H9 (cell line): ENCODE results near the gene AHSG. TPM values are rescaled to one million over a fixed set of nuclear protein-coding genes. Genes with fewer than 3 reads are reported as not detected.

Experiments
- DNase-seq: peaks from one replicate; pipeline ENCODE4 v3.0.0-alpha.2; 2017
- H2AFZ ChIP-seq: one replicate; pipeline ENCODE4 v1.6.1; 2013; ENCODE audit warnings: mild to moderate bottlenecking, low read length, control low read depth, moderate library complexity
- H2AK5ac ChIP-seq: 2 replicates; pipeline ENCODE4 v1.6.1; 2013; ENCODE audit warnings: low read length, control low read depth, mixed read lengths; ENCODE audit not compliant: insufficient read length
- H2BK120ac ChIP-seq: one replicate; pipeline ENCODE4 v1.6.1; 2013; ENCODE audit warnings: low read depth, mild to moderate bottlenecking, low read length, control low read depth, inconsistent platforms; ENCODE audit not compliant: poor library complexity, severe bottlenecking
- H2BK12ac ChIP-seq: 2 replicates; pipeline ENCODE4 v1.6.1; 2013; ENCODE audit warnings: low read length, control low read depth, mixed read lengths, low read depth; ENCODE audit not compliant: insufficient read length
- H2BK15ac ChIP-seq: 2 replicates; pipeline ENCODE4 v1.6.1; 2013; ENCODE audit warnings: low read depth, low read length, control low read depth
- H2BK20ac ChIP-seq: one replicate; pipeline ENCODE4 v1.6.1; 2013; ENCODE audit warnings: low read depth, mild to moderate bottlenecking, low read length, control low read depth, inconsistent platforms; ENCODE audit not compliant: poor library complexity, severe bottlenecking
- H2BK5ac ChIP-seq: 2 replicates; pipeline ENCODE4 v1.6.1; 2013; ENCODE audit warnings: low read length, control low read depth, mixed read lengths; ENCODE audit not compliant: insufficient read length
- H3K14ac ChIP-seq: 2 replicates; pipeline ENCODE4 v1.6.1; 2013; ENCODE audit warnings: low read length, control low read depth; ENCODE audit not compliant: insufficient read depth
- H3K18ac ChIP-seq: 2 replicates; pipeline ENCODE4 v1.6.1; 2013; ENCODE audit warnings: low read depth, mild to moderate bottlenecking, mixed read lengths, low read length, control low read depth; ENCODE audit not compliant: insufficient read length
- H3K23ac ChIP-seq: 2 replicates; pipeline ENCODE4 v1.6.1; 2013; ENCODE audit warnings: low read length, control low read depth, mixed read lengths, low read depth; ENCODE audit not compliant: insufficient read length
- H3K23me2 ChIP-seq: 2 replicates; pipeline ENCODE4 v1.6.1; 2013; ENCODE audit warnings: low read depth, mild to moderate bottlenecking, mixed read lengths, low read length, control low read depth; ENCODE audit not compliant: insufficient read length, poor library complexity, severe bottlenecking
- H3K27ac ChIP-seq: 2 replicates; pipeline ENCODE4 v1.5.1; 2013; ENCODE audit warnings: low read length, control low read depth, mixed read lengths, low read depth; ENCODE audit not compliant: insufficient read length
- H3K27me3 ChIP-seq: 2 replicates; pipeline ENCODE4 v1.6.1; 2013; ENCODE audit warnings: low read length, control low read depth, inconsistent platforms; ENCODE audit not compliant: insufficient read depth
- H3K4ac ChIP-seq: 2 replicates; pipeline ENCODE4 v1.6.1; 2013; ENCODE audit warnings: low read depth, mild to moderate bottlenecking, control low read depth, inconsistent platforms, low read length, moderate library complexity
- H3K4me1 ChIP-seq: 2 replicates; pipeline ENCODE4 v1.6.1; 2013; ENCODE audit warnings: low read length, control low read depth, inconsistent platforms; ENCODE audit not compliant: insufficient read depth
- H3K4me2 ChIP-seq: 2 replicates; pipeline ENCODE4 v1.6.1; 2013; ENCODE audit warnings: low read length, control low read depth, mixed read lengths; ENCODE audit not compliant: insufficient read length, insufficient read depth
- H3K56ac ChIP-seq: 2 replicates; pipeline ENCODE4 v1.6.1; 2013; ENCODE audit warnings: low read depth, mild to moderate bottlenecking, mixed read lengths, low read length, control low read depth; ENCODE audit not compliant: insufficient read length
- H3K79me1 ChIP-seq: 2 replicates; pipeline ENCODE4 v1.6.1; 2013; ENCODE audit warnings: low read depth, mild to moderate bottlenecking, moderate library complexity, low read length, control low read depth, inconsistent platforms; ENCODE audit not compliant: insufficient read depth, poor library complexity, severe bottlenecking
- H3K79me2 ChIP-seq: 2 replicates; pipeline ENCODE4 v1.6.1; 2013; ENCODE audit warnings: low read length, control low read depth, inconsistent platforms; ENCODE audit not compliant: insufficient read depth
- H3K9ac ChIP-seq: 2 replicates; pipeline ENCODE4 v1.6.1; 2013; ENCODE audit warnings: low read length, control low read depth, mixed read lengths; ENCODE audit not compliant: insufficient read length; ENCODE audit errors: extremely low read depth
- H3K9me3 ChIP-seq: one replicate; pipeline ENCODE4 v1.6.1; 2013; ENCODE audit warnings: low read depth, low read length, inconsistent platforms; ENCODE audit not compliant: control insufficient read depth
- H3T11ph ChIP-seq: one replicate; pipeline ENCODE4 v1.6.1; 2013; ENCODE audit warnings: mild to moderate bottlenecking, low read length, control low read depth, inconsistent platforms
- H4K20me1 ChIP-seq: one replicate; pipeline ENCODE4 v1.6.1; 2013; ENCODE audit not compliant: control insufficient read depth, insufficient read length, insufficient read depth
- H4K5ac ChIP-seq: 2 replicates; pipeline ENCODE4 v1.6.1; 2013; ENCODE audit warnings: low read depth, mild to moderate bottlenecking, mixed read lengths, low read length, control low read depth; ENCODE audit not compliant: insufficient read length
- H4K8ac ChIP-seq: replicated peaks from 2 replicates; pipeline ENCODE4 v1.6.1; 2013; ENCODE audit warnings: low read length, control low read depth, mixed read lengths, low read depth; ENCODE audit not compliant: insufficient read length
- H4K91ac ChIP-seq: 2 replicates; pipeline ENCODE4 v1.6.1; 2013; ENCODE audit warnings: low read depth, mild to moderate bottlenecking, moderate library complexity, mixed read lengths, low read length, control low read depth; ENCODE audit not compliant: insufficient read length
- H3K27ac Mint-ChIP-seq, 3 experiments: 2 replicates in 2 of 3; 3 replicates in 1 of 3; pipeline ENCODE4 v1.8.0; 2020 to 2021; ENCODE audit warnings: mixed read lengths in 3 of 3, mild to moderate bottlenecking in 1 of 3, moderate library complexity in 1 of 3
- H3K27me3 Mint-ChIP-seq: 2 replicates; pipeline ENCODE4 v1.8.0; 2021; ENCODE audit warnings: low read depth, mild to moderate bottlenecking, moderate library complexity, mixed read lengths
- H3K36me3 Mint-ChIP-seq, 3 experiments: 2 replicates in 2 of 3; 3 replicates in 1 of 3; pipeline ENCODE4 v1.8.0; 2020 to 2021; ENCODE audit warnings: low read depth in 3 of 3, mixed read lengths in 3 of 3; ENCODE audit not compliant: insufficient read depth in 1 of 3
- H3K4me1 Mint-ChIP-seq, 2 experiments: 2 replicates each; pipeline ENCODE4 v1.8.0; 2020; ENCODE audit warnings: mixed read lengths in 2 of 2
- H3K4me3 Mint-ChIP-seq, 2 experiments: 2 replicates in 1 of 2; 3 replicates in 1 of 2; pipeline ENCODE4 v1.8.0; 2020 to 2021; ENCODE audit warnings: mild to moderate bottlenecking in 2 of 2, mixed read lengths in 2 of 2, moderate library complexity in 1 of 2
- H3K9me3 Mint-ChIP-seq, 2 experiments: 2 replicates in 1 of 2; 3 replicates in 1 of 2; pipeline ENCODE4 v1.8.0; 2020; ENCODE audit warnings: mild to moderate bottlenecking in 2 of 2, mixed read lengths in 2 of 2, moderate library complexity in 1 of 2
- WGBS: extraction: QIAGEN DNeasy Blood & Tissue Kit; methylation state at CpG from one replicate; pipeline ENCODE4 v1.1.7; 2013; ENCODE audit warnings: missing lambda C conversion rate, low lambda C conversion rate, mixed read lengths; ENCODE audit not compliant: insufficient read length; ENCODE audit errors: extremely low coverage; 5-methylcytosine and 5-hydroxymethylcytosine counted together
- total RNA-seq: library from RNA; stranded (reverse); gene quantifications from 2 replicates; pipeline ENCODE4 v1.2.1, GENCODE V29; 2021
- TF ChIP-seq, protein P1 (sequence below): fragments of 200-600 bp; sonication (generic); conservative IDR thresholded peaks from 3 replicates; pipeline ENCODE4 v1.8.0; 2021; ENCODE audit warnings: antibody characterized with exemption, mild to moderate bottlenecking

Gene AHSG
- total RNA-seq, 1 experiment from 2014 or later: not detected

DNA sequence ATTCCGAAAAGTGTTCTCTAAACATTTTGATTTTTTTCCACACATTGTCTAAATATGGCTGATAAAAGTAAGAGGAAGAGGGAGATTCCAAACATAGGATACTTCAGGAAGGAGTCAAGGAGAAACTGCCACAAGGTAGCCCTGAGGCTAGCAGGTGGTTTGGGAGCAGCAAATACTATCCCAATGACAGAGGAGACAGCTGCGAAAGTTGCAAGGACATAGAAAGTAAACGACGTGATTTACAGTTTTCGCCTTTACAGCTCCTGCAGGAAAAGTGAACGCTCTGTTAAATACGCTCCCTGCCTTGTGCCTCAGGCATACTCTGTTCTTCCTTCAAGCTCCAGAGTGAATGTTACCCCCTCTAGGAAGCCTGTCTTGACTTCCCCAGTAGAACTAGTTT, 23.7 kb downstream of the AHSG start:
- H3K23ac ChIP-seq: no peak overlapping the region
- DNase-seq: no peak
- no CpG with 5 or more reads among the region's 7 CpGs for WGBS

More for the DNA sequence above, 23.7 kb downstream of the AHSG start:
- Histone ChIP-seq H2AFZ (no peak overlapping the region), H4K91ac (no peak overlapping the region), H2BK20ac (no peak overlapping the region), H4K8ac (no peak overlapping the region), H3K18ac (no peak overlapping the region), H3K23me2 (no peaks in the 10 kb centered on the region), H3K79me2 (no peaks in the 10 kb centered on the region), H3K4me1 (no peaks in the 10 kb centered on the region), H2BK5ac (no peak overlapping the region), H3K56ac (no peak overlapping the region), H3T11ph (no peak overlapping the region), H3K79me1 (no peaks in the 10 kb centered on the region), H3K27ac (no peak overlapping the region), H2BK12ac (no peak overlapping the region), H3K4ac (no peak overlapping the region), H3K27me3 (no peaks in the 10 kb centered on the region), H2AK5ac (no peak overlapping the region), H3K9me3 (no peaks in the 10 kb centered on the region), H2BK120ac (no peak overlapping the region), H3K4me2 (no peak overlapping the region), H4K5ac (no peak overlapping the region), H2BK15ac (no peak overlapping the region), H3K9ac (no peak overlapping the region), H4K20me1 (no peaks in the 10 kb centered on the region), H3K14ac (no peak overlapping the region)
- Mint-ChIP-seq H3K36me3 (no peaks in the 10 kb centered on the region), H3K4me3 (no peak overlapping the region), H3K9me3 (no peaks in the 10 kb centered on the region), H3K27me3 (peaks cover 4% of the 10 kb centered on the region; the same call in 1 of the 2 replicates), H3K27ac (no peak overlapping the region), H3K4me1 (peaks cover 10 to 16% of the 10 kb centered on the region in 2 experiments)
- TF ChIP-seq, protein P1, sequence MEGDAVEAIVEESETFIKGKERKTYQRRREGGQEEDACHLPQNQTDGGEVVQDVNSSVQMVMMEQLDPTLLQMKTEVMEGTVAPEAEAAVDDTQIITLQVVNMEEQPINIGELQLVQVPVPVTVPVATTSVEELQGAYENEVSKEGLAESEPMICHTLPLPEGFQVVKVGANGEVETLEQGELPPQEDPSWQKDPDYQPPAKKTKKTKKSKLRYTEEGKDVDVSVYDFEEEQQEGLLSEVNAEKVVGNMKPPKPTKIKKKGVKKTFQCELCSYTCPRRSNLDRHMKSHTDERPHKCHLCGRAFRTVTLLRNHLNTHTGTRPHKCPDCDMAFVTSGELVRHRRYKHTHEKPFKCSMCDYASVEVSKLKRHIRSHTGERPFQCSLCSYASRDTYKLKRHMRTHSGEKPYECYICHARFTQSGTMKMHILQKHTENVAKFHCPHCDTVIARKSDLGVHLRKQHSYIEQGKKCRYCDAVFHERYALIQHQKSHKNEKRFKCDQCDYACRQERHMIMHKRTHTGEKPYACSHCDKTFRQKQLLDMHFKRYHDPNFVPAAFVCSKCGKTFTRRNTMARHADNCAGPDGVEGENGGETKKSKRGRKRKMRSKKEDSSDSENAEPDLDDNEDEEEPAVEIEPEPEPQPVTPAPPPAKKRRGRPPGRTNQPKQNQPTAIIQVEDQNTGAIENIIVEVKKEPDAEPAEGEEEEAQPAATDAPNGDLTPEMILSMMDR: no peak
